BE2C (cell line): ENCODE data around the gene CRYGD.

Experiments used
- DNase-seq: peaks from one replicate; pipeline ENCODE4 v3.0.0-alpha.2; 2020
- H3K27me3 ChIP-seq: fragments of 250-450 bp; sonication (Bioruptor Pico); 2 replicates; pipeline ENCODE4 v1.5.1; 2020; ENCODE audit warnings: mild to moderate bottlenecking
- H3K36me3 ChIP-seq: fragments of 250-450 bp; sonication (Bioruptor Pico); 2 replicates; pipeline ENCODE4 v1.5.1; 2020; ENCODE audit warnings: mild to moderate bottlenecking
- H3K4me1 ChIP-seq: fragments of 250-450 bp; sonication (Bioruptor Pico); 2 replicates; pipeline ENCODE4 v1.5.1; 2020
- H3K4me3 ChIP-seq: 2 replicates; pipeline ENCODE4 v1.5.1; 2011; ENCODE audit warnings: low read depth, low read length
- H3K9me3 ChIP-seq: fragments of 250-450 bp; sonication (Bioruptor Pico); 2 replicates; pipeline ENCODE4 v1.5.1; 2020
- CTCF ChIP-seq: IDR thresholded peaks from 2 replicates; pipeline ENCODE4 v1.5.1; 2012; ENCODE audit warnings: mild to moderate bottlenecking, low read depth, low read length

The CRYGD gene

GRCh38 chr2:208134928-208135586 is 10.7 kb upstream of the CRYGD start:
- DNase-seq: no peak
- H3K9me3 ChIP-seq: peaks cover 3% of the 10 kb centered on the region; the same call in 1 of the 2 replicates
- H3K27me3 ChIP-seq: no peaks in the 10 kb centered on the region
- no peak overlapping the region for H3K4me3 ChIP-seq
- no peaks in the 10 kb centered on the region for H3K36me3 ChIP-seq
- peaks cover 3% of the 10 kb centered on the region; the same call in 1 of the 2 replicates for H3K4me1 ChIP-seq
- TF ChIP-seq CTCF: no peak

GRCh38 chr2:208130712-208131110 is 6.4 kb upstream of the CRYGD start:
- Histone ChIP-seq H3K4me3 (no peak overlapping the region), H3K27me3 (no peaks in the 10 kb centered on the region), H3K9me3 (no peaks in the 10 kb centered on the region), H3K4me1 (peaks cover 6% of the 10 kb centered on the region; the same call in 1 of the 2 replicates), H3K36me3 (no peaks in the 10 kb centered on the region)
- no peak for TF ChIP-seq CTCF
- DNase-seq: no peak

- H3K36me3 ChIP-seq: no peaks in the 10 kb centered on the region
- peaks cover 6% of the 10 kb centered on the region; the same call in 1 of the 2 replicates for H3K4me1 ChIP-seq
- no peak for DNase-seq
- no peaks in the 10 kb centered on the region for H3K9me3 ChIP-seq
- H3K27me3 ChIP-seq: no peaks in the 10 kb centered on the region
- no peak for TF ChIP-seq CTCF
- no peak within 1 kb of the TSS for H3K4me3 ChIP-seq
Measured at GRCh38 chr2:208129744-208130711, 5.7 kb upstream of the CRYGD start, which contains the start of gene CRYGC. Gene CRYGC, minus strand, starts transcription at chr2:208129828. Its CDS starts 36 bp downstream, at chr2:208129792.

- Histone ChIP-seq H3K9me3 (no peaks in the 10 kb centered on the region), H3K36me3 (no peaks in the 10 kb centered on the region), H3K4me1 (peaks cover 6% of the 10 kb centered on the region; the same call in 1 of the 2 replicates), H3K4me3 (no peak overlapping the region), H3K27me3 (no peaks in the 10 kb centered on the region)
- no peak for TF ChIP-seq CTCF
- no peak for DNase-seq
Measured at GRCh38 chr2:208128136-208128535, 3.8 kb upstream of the CRYGD start.

GRCh38 chr2:208127090-208127489 is 2.8 kb upstream of the CRYGD start:
- Histone ChIP-seq H3K27me3 (no peaks in the 10 kb centered on the region), H3K4me3 (no peak overlapping the region), H3K9me3 (no peaks in the 10 kb centered on the region), H3K36me3 (no peaks in the 10 kb centered on the region), H3K4me1 (peaks cover 6% of the 10 kb centered on the region; the same call in 1 of the 2 replicates)
- no peak for DNase-seq
- TF ChIP-seq CTCF: no peak

- TF ChIP-seq CTCF: no peak
- Histone ChIP-seq H3K27me3 (no peaks in the 10 kb centered on the region), H3K36me3 (peaks cover 5% of the 10 kb centered on the region; the same call in 1 of the 2 replicates), H3K4me1 (peaks cover 6% of the 10 kb centered on the region; the same call in 1 of the 2 replicates), H3K9me3 (no peaks in the 10 kb centered on the region), H3K4me3 (no peak overlapping the region)
- no peak for DNase-seq
Measured at GRCh38 chr2:208125251-208125650, 927 bp upstream of the CRYGD start.
